Sigmoid colon (tissue), 4 donors: ENCODE results near the gene PRDM11.

ENCODE experiments used
- CTCF ChIP-seq, 4 experiments: fragments of 450-650 bp in 3 of 4; fragments of 200-600 bp in 1 of 4; IDR thresholded peaks; one replicate each; pipeline ENCODE4 v1.5.1; 2016 to 2019; ENCODE audit warnings: antibody characterized with exemption in 4 of 4, mild to moderate bottlenecking in 3 of 4, moderate library complexity in 2 of 4
- EP300 ChIP-seq, 4 donors: sonication (generic); formaldehyde crosslinking; IDR thresholded peaks; one replicate each; pipeline ENCODE4 v1.6.1; 2017; ENCODE audit warnings: antibody characterized with exemption in 4 of 4
- POLR2A ChIP-seq, 2 donors: fragments of 450-650 bp; IDR thresholded peaks; one replicate each; pipeline ENCODE4 v1.6.1; 2016; ENCODE audit warnings: antibody characterized with exemption in 2 of 2, mild to moderate bottlenecking in 2 of 2, moderate library complexity in 2 of 2
- POLR2AphosphoS5 ChIP-seq, 4 donors: sonication (generic); formaldehyde crosslinking; IDR thresholded peaks; one replicate each; pipeline ENCODE4 v1.6.1; 2017; ENCODE audit warnings: antibody characterized with exemption in 4 of 4

- TF ChIP-seq CTCF (IDR thresholded peaks at IDR 0.05) (no peak), EP300 (IDR thresholded peaks at IDR 0.05) (no peak), POLR2A (IDR thresholded peaks at IDR 0.05) (no peak), POLR2AphosphoS5 (IDR thresholded peaks at IDR 0.05) (no peak)
Measured at GRCh38 chr11:45173064-45173463, 26.6 kb downstream of the PRDM11 start.
